Vagina (tissue), 2 donors: ENCODE measurements around the gene TMEM81.

Experiments
- CTCF ChIP-seq, 3 experiments: fragments of 450-650 bp in 2 of 3; fragments of 200-600 bp in 1 of 3; sonication (generic) in 1 of 3; IDR thresholded peaks; one replicate each; pipeline ENCODE4 v1.5.1; 2017 to 2019; ENCODE audit warnings: antibody characterized with exemption in 3 of 3, mild to moderate bottlenecking in 2 of 3, moderate library complexity in 2 of 3
- POLR2A ChIP-seq, 2 donors: fragments of 450-650 bp; IDR thresholded peaks; one replicate each; pipeline ENCODE4 v1.6.1; 2017; ENCODE audit warnings: antibody characterized with exemption in 2 of 2, mild to moderate bottlenecking in 2 of 2, moderate library complexity in 2 of 2

GRCh38 chr1:205102404-205102803, 18.1 kb upstream of the TMEM81 start:
- no peak for TF ChIP-seq CTCF (IDR thresholded peaks at IDR 0.05)
- TF ChIP-seq POLR2A (IDR thresholded peaks at IDR 0.05), result no peak
